ENCODE data around the gene HOXB13.

HOXB13 gene

DNA sequence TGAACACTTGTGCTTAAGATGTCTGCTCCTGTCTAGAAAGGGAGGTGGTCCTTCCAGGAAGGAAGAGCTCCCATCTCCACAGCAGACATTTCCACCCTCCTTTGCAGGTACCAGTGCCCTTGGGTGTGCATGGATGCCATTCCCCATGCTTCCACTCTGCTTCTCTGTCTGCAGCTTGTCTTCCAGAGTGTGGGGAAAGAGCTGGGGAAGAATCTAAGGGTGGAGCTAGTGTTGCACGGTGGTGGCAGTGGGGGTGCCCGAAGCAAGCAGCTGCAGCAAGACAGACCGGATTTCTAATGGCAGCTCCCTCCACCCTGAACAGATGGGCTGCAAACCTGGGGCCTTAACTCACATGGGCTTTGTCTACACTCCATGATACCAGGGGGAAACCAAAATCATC is 22.6 kb upstream of the HOXB13 start:
- ChIA-PET CTCF (interaction anchor here (0.8 to 2.0 kb wide), 6 partner anchors 14 to 52 kb away, joined by 3 to 11 read pairs (median 4); no protein-coding TSS in a partner anchor), POLR2A (interaction anchor here (1.0 kb wide), 1 partner anchor 23 kb away, joined by 5 read pairs; the partner anchor contains the start of gene HOXB13)
- no peak for TF ChIP-seq CTCF (IDR thresholded peaks at IDR 0.05; ENCODE audit: insufficient read depth, low read length, missing control alignments)
- no peak for DNase-seq (ENCODE audit: low read depth, low spot score)
- no peak overlapping the region for H3K4me3 ChIP-seq (ENCODE audit: low read depth, low read length)

GRCh38 chr17:48749621-48750553 is 21.3 kb upstream of the HOXB13 start:
- ChIA-PET POLR2A (no interaction called here), CTCF (interaction anchor here (0.9 to 2.0 kb wide), 4 partner anchors 24 to 55 kb away, joined by 3 to 11 read pairs (median 6); no protein-coding TSS in a partner anchor)
- no peak overlapping the region for H3K4me3 ChIP-seq (ENCODE audit: low read depth, low read length)
- TF ChIP-seq CTCF (IDR thresholded peaks at IDR 0.05; ENCODE audit: insufficient read depth, low read length, missing control alignments): no peak
- no peak for DNase-seq (ENCODE audit: low read depth, low spot score)

DNA sequence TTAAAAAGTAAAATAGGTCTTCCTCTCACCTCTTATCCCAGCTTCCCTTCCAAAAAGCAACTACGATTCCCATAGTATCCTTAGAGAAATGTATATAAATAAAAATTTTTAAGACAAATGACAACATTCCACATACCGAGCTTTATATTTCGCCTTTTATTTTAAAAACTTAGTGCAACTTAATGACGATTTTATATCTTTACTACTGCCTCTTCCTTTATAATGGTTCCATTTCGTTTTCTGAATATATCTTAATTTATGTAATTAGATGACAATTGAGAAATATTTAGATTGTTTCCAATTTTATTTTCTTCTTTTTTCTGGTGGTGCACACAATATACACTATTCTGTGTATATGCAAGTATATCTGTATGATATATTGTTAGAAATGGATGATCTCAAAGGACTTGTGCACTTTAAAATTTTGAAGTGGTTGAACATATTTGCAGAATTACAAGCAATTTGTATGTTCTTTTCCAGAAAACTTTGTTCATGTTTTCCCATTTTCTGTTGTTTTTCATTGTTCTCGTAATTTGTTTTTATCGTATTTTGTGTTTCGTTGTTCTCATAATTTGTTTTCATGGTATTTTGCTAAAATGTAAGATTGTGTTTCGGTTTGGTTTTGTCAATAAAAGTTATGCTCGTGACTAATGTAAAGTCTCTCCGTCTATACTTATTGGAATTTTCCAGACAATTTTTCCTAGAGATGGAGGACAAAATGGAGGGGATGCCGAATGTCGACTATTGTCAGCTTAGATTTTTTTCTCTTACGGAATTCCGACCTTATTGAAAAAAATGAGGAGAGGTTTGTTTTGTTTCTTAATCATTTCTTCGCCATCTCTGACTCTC is 20.4 kb upstream of the HOXB13 start:
- no peak overlapping the region for H3K4me3 ChIP-seq (ENCODE audit: low read depth, low read length)
- no peak for TF ChIP-seq CTCF (IDR thresholded peaks at IDR 0.05; ENCODE audit: insufficient read depth, low read length, missing control alignments)
- POLR2A ChIA-PET: no interaction called here
- CTCF ChIA-PET: interaction anchor here (0.9 to 1.4 kb wide), 3 partner anchors 24 to 56 kb away, joined by 3 to 4 read pairs (median 3); no protein-coding TSS in a partner anchor
- DNase-seq (ENCODE audit: low read depth, low spot score): no peak

- no peak for TF ChIP-seq CTCF (IDR thresholded peaks at IDR 0.05; ENCODE audit: insufficient read depth, low read length, missing control alignments)
- DNase-seq (ENCODE audit: low read depth, low spot score): no peak
- ChIA-PET POLR2A (no interaction called here), CTCF (interaction anchor here (0.9 to 1.2 kb wide), 2 partner anchors 20 to 24 kb away, joined by 3 read pairs; no protein-coding TSS in a partner anchor)
- H3K4me3 ChIP-seq (ENCODE audit: low read depth, low read length): no peak overlapping the region
Measured at GRCh38 chr17:48747445-48748363, 19.2 kb upstream of the HOXB13 start.

DNA sequence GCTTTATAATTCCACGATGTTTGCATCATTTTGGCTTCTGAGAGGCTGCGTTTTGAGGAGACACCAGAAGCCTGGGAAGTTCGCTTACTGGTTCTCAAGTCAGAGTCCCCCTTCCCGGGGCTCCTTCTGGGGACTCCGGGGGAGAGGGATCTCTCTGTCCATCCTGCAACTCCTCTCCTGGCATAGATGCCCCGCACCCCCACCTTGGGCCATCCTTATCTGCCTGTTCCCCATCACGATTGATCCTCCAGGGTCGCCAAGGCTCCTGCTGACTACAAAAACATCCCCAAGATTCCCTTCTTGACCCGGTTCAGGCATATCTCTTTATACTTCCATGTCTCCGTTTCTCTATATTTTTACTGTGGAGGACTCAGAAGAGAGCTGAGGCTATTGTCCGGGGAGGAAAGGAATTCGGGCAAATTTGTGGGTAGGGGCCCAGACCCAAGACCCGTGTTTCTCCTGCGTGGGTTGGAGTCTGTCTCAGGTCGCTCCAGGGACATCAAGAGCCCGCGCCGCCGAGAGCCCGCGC is 18.4 kb upstream of the HOXB13 start:
- no peak overlapping the region for H3K4me3 ChIP-seq (ENCODE audit: low read depth, low read length)
- no peak for DNase-seq (ENCODE audit: low read depth, low spot score)
- ChIA-PET CTCF (interaction anchor here (1.2 kb wide), 1 partner anchor 20 kb away, joined by 3 read pairs; no protein-coding TSS in a partner anchor), POLR2A (no interaction called here)
- TF ChIP-seq CTCF (IDR thresholded peaks at IDR 0.05; ENCODE audit: insufficient read depth, low read length, missing control alignments): no peak
